ENCODE measurements around the gene KIF4A. TPM values are rescaled to one million over a fixed set of nuclear protein-coding genes. Genes with fewer than 3 reads are reported as not detected.
A peak's percentile ranks its signal among the peaks of the same experiment; 100 is the strongest.
"Not testable (repeated sequence)": the region's sequence is repeated elsewhere in the genome, so short reads cannot be mapped to it uniquely, and the experiment has no call there.

Gene KIF4A
- total and polyA plus RNA-seq, 5 donors, result 0.05 to 0.65 (median 0.28) TPM

DNA sequence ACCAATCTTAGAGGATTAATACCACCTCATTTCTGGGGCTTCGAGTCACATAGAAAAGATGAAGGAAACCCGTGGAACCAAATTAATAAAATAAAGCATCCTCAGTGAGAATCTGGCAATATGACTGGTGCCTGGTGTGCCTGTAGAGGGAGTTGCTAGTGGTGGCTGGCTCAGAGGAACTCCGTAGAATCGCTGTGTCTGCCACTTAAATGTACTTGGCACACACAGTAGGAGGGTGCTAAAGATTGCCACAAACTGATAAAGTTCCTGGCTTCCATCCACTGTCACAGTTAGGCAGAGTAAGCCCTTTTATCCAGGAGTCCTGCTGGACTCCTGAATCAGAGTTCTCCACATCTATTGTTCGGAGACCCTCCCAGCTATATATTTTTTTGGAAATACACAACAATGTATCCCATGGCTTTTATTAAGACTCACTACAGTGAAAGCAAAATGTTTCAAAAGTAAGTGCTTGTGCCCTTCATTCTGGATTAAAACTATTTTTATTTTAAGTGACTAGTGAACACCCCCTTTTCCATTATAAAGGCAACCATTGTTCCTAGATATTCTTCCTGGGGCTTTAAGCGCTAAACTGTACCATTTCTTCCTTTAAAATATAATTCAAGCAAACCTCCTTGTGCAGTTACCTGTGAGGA lies 56.6 kb downstream of the KIF4A start:
- H3K27ac ChIP-seq (ENCODE audit: low read length), result no peak overlapping the region
- H3K9me3 ChIP-seq (ENCODE audit: control insufficient read depth, low read length), result no peaks in the 10 kb centered on the region
- H3K27me3 ChIP-seq (ENCODE audit: control insufficient read depth, insufficient read depth), result no peaks in the 10 kb centered on the region
- no peaks in the 10 kb centered on the region for H3K4me1 ChIP-seq (ENCODE audit: control insufficient read depth, insufficient read depth, low read length)
- no peak for ATAC-seq
- H3K4me3 ChIP-seq (ENCODE audit: low read length), result no peak overlapping the region
- 77% methylated on average over 6 of the region's 6 CpGs for WGBS
- no peak for DNase-seq
- intact Hi-C loops (cut with DNase I), result no loop called here

DNA sequence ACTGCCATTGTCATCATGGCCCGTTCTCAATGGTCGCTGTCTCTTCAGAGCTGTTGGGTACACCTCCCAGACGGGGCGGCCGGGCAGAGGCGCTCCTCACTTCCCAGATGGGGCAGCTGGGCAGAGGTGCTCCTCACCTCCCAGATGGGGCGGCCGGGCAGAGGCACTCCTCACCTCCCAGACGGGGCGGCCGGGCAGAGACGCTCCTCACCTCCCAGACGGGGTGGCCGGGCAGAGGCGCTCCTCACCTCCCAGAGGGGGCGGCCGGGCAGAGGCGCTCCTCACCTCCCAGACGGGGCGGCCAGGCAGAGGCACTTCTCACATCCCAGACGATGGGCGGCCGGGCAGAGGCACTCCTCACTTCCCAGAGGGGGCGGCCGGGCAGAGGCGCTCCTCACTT lies 58.9 kb downstream of the KIF4A start:
- H3K4me3 ChIP-seq (ENCODE audit: low read length); H3K27me3 ChIP-seq (ENCODE audit: control insufficient read depth, insufficient read depth); H3K4me1 ChIP-seq (ENCODE audit: control insufficient read depth, insufficient read depth, low read length); ATAC-seq; H3K9me3 ChIP-seq (ENCODE audit: control insufficient read depth, low read length); intact Hi-C loops (cut with DNase I); H3K27ac ChIP-seq (ENCODE audit: low read length): not testable (repeated sequence)
- 98% methylated on average over 26 of the region's 26 CpGs for WGBS
- peak in 1 of 3 donors; percentile 52 for DNase-seq

DNA sequence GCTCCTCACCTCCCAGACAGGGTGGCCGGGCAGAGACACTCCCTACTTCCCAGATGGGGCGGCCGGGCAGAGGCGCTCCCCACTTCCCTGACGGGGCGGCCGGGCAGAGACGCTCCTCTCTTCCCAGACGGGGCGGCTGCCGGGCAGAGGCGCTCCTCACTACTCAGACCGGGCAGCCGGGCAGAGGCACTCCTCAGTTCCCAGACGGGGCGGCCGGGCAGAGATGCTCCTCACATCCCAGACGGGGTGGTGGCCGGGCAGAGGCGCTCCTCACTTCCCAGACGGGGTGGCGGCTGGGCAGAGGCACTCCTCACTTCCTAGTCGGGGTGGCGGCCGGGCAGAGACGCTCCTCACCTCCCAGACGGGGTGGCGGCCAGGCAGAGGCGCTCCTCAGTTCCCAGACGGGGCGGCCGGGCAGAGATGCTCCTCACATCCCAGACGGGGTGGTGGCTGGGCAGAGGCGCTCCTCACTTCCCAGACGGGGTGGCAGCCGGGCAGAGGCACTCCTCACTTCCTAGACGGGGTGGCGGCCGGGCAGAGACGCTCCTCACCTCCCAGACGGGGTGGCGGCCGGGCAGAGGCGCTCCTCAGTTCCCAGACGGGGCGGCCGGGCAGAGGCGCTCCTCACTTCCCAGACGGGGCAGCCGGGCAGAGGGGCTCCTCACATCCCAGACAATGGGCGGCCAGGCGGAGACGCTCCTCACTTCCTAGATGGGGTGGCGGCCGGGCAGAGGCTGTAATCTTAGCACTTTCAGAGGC lies 59.6 kb downstream of the KIF4A start:
- H3K4me3 ChIP-seq (ENCODE audit: low read length); H3K27ac ChIP-seq (ENCODE audit: low read length); H3K27me3 ChIP-seq (ENCODE audit: control insufficient read depth, insufficient read depth); H3K9me3 ChIP-seq (ENCODE audit: control insufficient read depth, low read length); ATAC-seq; H3K4me1 ChIP-seq (ENCODE audit: control insufficient read depth, insufficient read depth, low read length); intact Hi-C loops (cut with DNase I): not testable (repeated sequence)
- DNase-seq, result peak in 1 of 3 donors; percentile 58
- 97% methylated on average over 55 of the region's 55 CpGs for WGBS

DNA sequence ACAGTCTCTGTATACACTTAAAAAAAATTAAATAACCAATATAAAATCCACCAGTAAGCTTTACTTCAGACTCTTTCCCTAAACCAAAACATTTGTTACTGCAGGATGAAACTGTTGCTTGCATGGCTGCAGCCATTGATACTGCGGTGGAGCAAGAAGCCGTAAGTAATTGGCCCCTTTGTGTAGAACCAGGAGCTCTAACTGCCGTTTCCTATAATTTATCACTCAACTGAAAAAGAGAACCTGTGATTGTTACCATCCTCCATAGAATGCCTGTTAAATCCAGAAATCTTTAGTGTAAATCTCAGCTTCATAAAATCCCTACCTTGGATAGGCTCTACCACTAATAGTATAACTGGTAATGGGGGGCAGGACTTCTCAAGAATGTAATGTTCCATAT lies 62.6 kb downstream of the KIF4A start:
- no peaks in the 10 kb centered on the region for H3K27me3 ChIP-seq (ENCODE audit: control insufficient read depth, insufficient read depth)
- H3K4me3 ChIP-seq (ENCODE audit: low read length), result no peak overlapping the region
- 96% methylated on average over 3 of the region's 3 CpGs for WGBS
- H3K27ac ChIP-seq (ENCODE audit: low read length), result no peak overlapping the region
- intact Hi-C loops (cut with DNase I), result no loop called here
- DNase-seq, result no peak
- no peak for ATAC-seq
- no peaks in the 10 kb centered on the region for H3K4me1 ChIP-seq (ENCODE audit: control insufficient read depth, insufficient read depth, low read length)
- H3K9me3 ChIP-seq (ENCODE audit: control insufficient read depth, low read length), result no peaks in the 10 kb centered on the region

DNA sequence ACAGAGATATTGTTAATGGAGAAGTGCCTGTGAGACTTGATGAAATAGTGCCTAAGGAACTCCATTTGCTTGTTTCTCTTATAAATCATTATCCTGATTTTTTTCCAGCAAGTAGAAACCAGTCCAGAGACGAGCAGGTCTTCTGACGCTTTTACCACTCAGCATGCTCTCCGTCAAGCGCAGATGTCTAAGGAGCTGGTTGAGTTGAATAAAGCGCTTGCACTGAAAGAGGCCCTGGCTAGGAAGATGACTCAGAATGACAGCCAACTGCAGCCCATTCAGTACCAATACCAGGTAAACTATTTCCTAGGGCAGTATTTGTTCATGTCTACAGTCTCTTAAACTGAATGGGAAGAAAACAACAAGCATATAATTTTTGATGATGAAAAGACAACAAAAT lies 63.6 kb downstream of the KIF4A start:
- Histone ChIP-seq H3K4me1 (ENCODE audit: control insufficient read depth, insufficient read depth, low read length) (no peaks in the 10 kb centered on the region), H3K27me3 (ENCODE audit: control insufficient read depth, insufficient read depth) (no peaks in the 10 kb centered on the region), H3K9me3 (ENCODE audit: control insufficient read depth, low read length) (no peaks in the 10 kb centered on the region), H3K4me3 (ENCODE audit: low read length) (no peak overlapping the region), H3K27ac (ENCODE audit: low read length) (no peak overlapping the region)
- no peak for ATAC-seq
- intact Hi-C loops (cut with DNase I), result no loop called here
- 95% methylated on average over 5 of the region's 5 CpGs for WGBS
- no peak for DNase-seq

DNA sequence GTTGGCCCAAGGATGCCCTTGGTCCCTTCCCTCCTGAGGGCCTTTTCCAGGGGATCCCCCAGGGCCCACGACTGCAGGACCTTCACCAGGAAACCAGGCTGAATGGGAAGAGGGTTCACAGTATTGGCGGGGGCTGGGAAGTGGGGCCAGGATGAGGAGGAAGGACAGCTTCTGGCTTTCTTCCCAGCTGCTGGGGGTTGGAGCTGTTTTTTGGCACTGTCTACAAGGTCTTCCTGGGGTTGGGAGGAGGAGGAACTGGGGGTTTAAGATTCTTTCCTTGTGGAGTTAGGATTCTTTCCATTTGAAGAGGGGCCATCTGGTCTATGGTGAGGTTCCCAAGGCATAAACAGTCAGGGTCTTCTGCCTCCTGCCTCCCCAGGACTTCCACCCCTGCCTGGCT lies 64.8 kb downstream of the KIF4A start:
- 65% methylated on average over 2 of the region's 2 CpGs for WGBS
- ATAC-seq, result no peak
- DNase-seq, result no peak

DNA sequence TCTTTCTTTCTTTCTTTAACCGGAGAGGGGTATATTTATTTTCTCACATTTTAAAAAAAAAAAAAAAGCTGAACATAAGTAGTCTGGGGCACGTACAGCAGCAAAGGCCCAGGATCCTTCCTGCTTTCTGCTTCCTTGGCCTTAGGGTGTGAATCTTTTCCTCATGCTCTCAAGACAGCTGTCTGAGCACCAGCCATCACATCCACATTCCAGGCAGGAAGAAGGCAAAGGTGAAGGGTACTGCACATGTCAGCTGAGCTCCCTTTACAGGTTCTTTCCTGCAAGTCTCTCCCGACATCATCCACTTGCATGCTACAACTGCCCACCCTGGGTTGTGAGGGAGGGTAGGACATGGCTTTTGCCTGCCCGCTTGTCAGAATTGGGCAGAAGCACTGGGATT lies 69.6 kb downstream of the KIF4A start:
- Histone ChIP-seq H3K27ac (ENCODE audit: low read length) (no peak overlapping the region), H3K4me3 (ENCODE audit: low read length) (no peak overlapping the region), H3K4me1 (ENCODE audit: control insufficient read depth, insufficient read depth, low read length) (no peaks in the 10 kb centered on the region), H3K27me3 (ENCODE audit: control insufficient read depth, insufficient read depth) (no peaks in the 10 kb centered on the region), H3K9me3 (ENCODE audit: control insufficient read depth, low read length) (no peaks in the 10 kb centered on the region)
- intact Hi-C loops (cut with DNase I), result no loop called here
- WGBS, result 98% methylated on average over 4 of the region's 4 CpGs
- ATAC-seq (no peak), DNase-seq (no peak)

More for the DNA sequence above, 64.8 kb downstream of the KIF4A start:
- no peaks in the 10 kb centered on the region for H3K27me3 ChIP-seq (ENCODE audit: control insufficient read depth, insufficient read depth)
- no peaks in the 10 kb centered on the region for H3K4me1 ChIP-seq (ENCODE audit: control insufficient read depth, insufficient read depth, low read length)
- no peaks in the 10 kb centered on the region for H3K9me3 ChIP-seq (ENCODE audit: control insufficient read depth, low read length)
- no peak overlapping the region for H3K27ac ChIP-seq (ENCODE audit: low read length)
- no peak overlapping the region for H3K4me3 ChIP-seq (ENCODE audit: low read length)
- intact Hi-C loops (cut with DNase I), result no loop called here

DNA sequence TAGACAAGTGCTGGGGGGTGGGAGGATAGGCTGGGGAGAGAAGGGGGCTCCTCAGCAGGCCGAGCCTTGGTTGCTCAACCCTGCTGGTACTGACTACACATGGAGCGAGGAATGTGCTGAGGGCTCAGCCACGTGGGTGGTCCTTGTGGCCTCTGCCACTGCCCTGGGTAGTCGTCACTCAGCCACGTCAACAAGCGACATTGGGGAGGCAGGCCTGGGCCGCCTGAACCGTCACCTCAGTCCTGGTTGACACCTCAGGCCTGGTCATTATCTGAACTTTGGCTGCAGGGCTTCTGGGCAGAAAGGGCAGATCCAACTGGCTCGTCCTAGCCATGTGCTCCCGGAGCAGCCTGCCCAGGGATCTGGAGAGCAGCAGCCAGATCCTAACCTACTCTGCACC lies 70.5 kb downstream of the KIF4A start:
- 88% methylated on average over 10 of the region's 10 CpGs for WGBS

DNA sequence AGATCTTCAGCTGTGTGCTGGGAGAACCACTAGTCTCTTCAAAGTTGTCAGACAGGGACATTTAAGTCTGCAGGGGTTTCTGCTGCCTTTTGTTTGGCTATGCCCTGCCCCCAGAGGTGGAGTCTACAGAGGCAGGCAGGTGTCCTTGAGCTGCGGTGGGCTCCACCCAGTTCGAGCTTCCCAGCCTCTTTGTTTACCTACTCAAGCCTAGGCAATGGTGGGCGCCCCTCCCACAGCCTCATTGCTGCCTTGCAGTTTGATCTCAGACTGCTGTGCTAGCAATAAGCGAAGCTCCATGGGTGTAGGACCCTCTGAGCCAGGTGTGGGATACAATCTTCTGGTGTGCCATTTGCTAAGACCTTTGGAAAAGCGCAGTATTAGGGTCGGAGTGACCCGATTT lies 78.8 kb downstream of the KIF4A start:
- WGBS, result 95% methylated on average over 7 of the region's 7 CpGs
- H3K4me1 ChIP-seq (ENCODE audit: control insufficient read depth, insufficient read depth, low read length); H3K4me3 ChIP-seq (ENCODE audit: low read length); H3K9me3 ChIP-seq (ENCODE audit: control insufficient read depth, low read length); H3K27ac ChIP-seq (ENCODE audit: low read length); H3K27me3 ChIP-seq (ENCODE audit: control insufficient read depth, insufficient read depth); DNase-seq; ATAC-seq; intact Hi-C loops (cut with DNase I): not testable (repeated sequence)

More for the DNA sequence above, 70.5 kb downstream of the KIF4A start:
- Histone ChIP-seq H3K27ac (ENCODE audit: low read length) (no peak overlapping the region), H3K4me1 (ENCODE audit: control insufficient read depth, insufficient read depth, low read length) (no peaks in the 10 kb centered on the region), H3K27me3 (ENCODE audit: control insufficient read depth, insufficient read depth) (no peaks in the 10 kb centered on the region), H3K4me3 (ENCODE audit: low read length) (no peak overlapping the region), H3K9me3 (ENCODE audit: control insufficient read depth, low read length) (no peaks in the 10 kb centered on the region)
- DNase-seq, result no peak
- intact Hi-C loops (cut with DNase I), result no loop called here
- ATAC-seq, result no peak

DNA sequence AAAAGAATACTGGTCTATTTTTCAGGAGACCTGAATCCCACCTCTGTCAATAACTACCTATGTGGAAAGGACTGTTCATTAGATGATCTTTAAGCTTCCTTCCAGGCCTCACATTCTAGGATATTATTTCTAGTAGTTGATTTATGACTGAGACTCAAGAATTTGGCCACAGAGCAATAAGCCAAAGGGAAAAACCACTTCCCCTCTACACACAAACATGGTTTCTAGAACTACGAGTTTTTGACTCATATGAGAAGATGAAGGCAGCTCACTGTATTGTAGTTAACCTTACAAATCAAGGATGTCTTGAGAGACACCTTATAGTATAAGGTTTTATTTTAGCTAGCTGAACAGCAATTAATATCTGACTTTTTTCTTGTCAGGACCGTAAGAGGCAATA lies 96.3 kb downstream of the KIF4A start:
- ATAC-seq (no peak), DNase-seq (no peak)
- Histone ChIP-seq H3K27ac (ENCODE audit: low read length) (no peak overlapping the region), H3K27me3 (ENCODE audit: control insufficient read depth, insufficient read depth) (no peaks in the 10 kb centered on the region), H3K4me3 (ENCODE audit: low read length) (no peak overlapping the region), H3K9me3 (ENCODE audit: control insufficient read depth, low read length) (no peaks in the 10 kb centered on the region), H3K4me1 (ENCODE audit: control insufficient read depth, insufficient read depth, low read length) (no peaks in the 10 kb centered on the region)
- WGBS, result 84% methylated on average over 2 of the region's 2 CpGs
- intact Hi-C loops (cut with DNase I), result no loop called here

DNA sequence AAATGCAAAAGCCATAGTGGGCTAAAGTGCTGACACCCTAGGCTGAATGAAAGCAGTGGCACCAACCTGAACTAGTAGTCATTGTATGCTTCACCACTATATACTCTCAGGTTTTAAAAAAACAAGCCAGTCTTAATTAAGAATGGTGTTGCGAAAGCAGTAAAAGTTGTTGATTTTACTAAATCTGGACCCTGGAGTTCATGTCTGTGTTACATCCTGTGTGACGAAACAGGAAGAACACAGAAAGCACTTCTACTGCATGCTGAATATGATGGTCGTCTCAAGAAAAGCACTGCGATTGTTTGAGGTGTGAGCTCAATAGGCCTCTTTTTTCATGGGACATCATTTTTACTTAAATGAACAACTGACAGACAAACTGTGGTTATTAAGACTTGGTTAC lies 109.0 kb downstream of the KIF4A start:
- H3K4me1 ChIP-seq (ENCODE audit: control insufficient read depth, insufficient read depth, low read length), result no peaks in the 10 kb centered on the region
- ATAC-seq, result peak in 1 of 2 donors; percentile 68
- 40% methylated on average over 4 of the region's 4 CpGs for WGBS
- H3K27ac ChIP-seq (ENCODE audit: low read length), result no peak overlapping the region
- no peaks in the 10 kb centered on the region for H3K27me3 ChIP-seq (ENCODE audit: control insufficient read depth, insufficient read depth)
- no peak overlapping the region for H3K4me3 ChIP-seq (ENCODE audit: low read length)
- intact Hi-C loops (cut with DNase I), result no loop called here
- no peaks in the 10 kb centered on the region for H3K9me3 ChIP-seq (ENCODE audit: control insufficient read depth, low read length)
- no peak for DNase-seq
